GM21529 (cell line): Measurements from ENCODE around the gene ZMIZ1.

Experiments used
- ATAC-seq: cut with Tn5 transposase; IDR thresholded peaks from one replicate; pipeline ENCODE4 v1.9.1; 2021; ENCODE audit not compliant: unreplicated experiment

The ZMIZ1 gene

DNA sequence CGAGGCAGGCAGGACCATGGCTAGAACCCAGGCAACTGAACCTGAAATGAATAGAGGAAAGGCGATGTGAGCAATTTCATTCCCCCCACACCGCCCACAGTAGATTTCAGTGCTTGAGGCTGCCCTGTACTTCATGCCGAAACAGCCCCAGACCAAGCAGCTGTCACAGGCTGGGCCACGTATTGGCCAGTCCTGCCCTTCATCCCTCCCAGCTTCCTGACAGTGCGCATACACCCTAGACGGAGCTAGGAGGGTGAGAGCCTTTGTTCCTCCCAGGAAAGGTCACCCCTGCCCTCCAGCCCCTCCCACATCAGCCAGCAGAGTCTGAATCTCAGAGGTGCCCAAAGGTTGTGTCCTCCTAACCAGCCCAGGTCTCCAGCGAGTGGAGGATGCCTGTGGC lies 98.8 kb downstream of the ZMIZ1 start:
- ATAC-seq: no peak

DNA sequence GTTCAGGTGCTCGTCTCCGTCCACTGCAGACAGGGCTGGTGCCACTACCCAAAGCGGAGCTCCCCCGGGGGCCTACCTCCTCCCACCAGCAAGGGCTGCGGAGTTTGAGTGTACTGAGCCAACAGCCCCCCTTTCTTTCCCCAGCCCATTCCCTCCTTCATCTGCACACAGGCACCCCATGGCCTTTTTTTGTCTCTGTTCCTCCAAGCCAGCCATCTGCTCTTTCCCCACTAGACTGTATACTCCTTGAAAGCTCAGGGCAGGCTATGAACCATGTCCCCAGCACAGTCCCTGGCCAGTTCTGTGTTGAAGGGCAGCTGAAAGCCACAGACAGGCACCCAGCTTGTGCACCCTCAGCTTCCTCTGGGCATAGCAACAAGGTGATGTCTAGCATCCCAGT lies 99.4 kb downstream of the ZMIZ1 start:
- no peak for ATAC-seq

DNA sequence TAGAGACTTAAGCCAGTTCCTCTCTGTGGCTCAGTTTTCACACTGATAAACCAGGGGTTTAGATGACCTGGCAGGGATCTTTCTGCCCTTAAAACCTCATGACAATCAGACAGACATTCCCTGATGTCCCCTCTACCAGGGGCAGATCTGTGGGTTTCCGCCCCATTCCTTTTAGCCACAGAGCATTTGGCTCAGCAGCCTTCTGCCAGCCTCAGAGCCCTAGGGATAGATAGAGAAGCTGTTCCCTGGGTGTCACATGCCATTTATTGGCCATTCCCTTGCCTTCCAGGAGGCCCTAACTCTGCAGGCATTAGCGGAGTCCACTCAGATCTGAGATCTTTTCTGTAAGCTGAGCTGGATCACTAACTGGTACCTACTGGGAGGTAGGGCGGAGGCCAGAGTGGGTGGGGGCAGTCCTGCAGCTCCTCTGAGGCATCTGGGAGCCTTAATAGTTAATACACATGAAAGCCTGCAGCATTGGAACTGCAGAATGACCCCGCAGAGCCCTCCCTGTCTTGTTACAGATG lies 101.5 kb downstream of the ZMIZ1 start:
- no peak for ATAC-seq

DNA sequence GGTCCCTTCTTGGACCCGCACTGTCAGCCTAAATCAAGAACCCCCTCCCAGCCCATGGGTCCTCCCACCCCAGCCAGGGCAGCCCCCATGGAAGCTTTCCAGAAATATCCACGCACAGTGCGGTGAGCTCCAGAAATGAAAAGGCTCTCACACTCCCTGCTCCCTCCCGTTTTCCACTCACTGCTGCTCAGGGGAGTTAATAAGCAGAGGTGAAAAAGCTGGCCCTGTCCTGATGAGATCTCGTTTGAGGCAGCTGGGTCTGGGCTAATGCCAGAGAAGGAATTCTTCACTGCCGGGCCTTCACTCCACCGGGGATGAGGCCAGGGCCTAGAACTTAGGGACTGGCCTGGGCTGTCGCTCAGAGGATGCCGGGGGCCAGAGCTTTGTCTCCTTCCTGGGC lies 102.2 kb downstream of the ZMIZ1 start:
- no peak for ATAC-seq

DNA sequence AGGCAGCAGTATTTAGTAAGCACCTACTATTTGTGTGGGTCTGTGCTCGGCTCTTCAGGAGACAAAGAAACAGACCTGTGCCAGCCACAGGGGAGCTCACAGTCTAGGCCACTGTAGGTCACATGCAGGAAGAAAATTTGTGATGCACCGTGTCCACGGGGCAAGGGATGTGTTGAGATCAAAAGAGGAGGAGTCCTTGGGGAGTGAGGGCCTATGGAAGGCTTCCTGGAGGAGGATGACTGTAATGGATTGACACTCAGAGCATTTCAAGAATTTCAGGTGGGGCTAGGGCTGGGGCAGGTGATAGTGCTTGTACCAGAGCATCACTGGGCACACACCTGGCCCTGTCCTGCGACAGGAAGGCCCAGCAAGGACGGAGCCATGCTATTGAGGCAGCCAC lies 102.7 kb downstream of the ZMIZ1 start:
- no peak for ATAC-seq

DNA sequence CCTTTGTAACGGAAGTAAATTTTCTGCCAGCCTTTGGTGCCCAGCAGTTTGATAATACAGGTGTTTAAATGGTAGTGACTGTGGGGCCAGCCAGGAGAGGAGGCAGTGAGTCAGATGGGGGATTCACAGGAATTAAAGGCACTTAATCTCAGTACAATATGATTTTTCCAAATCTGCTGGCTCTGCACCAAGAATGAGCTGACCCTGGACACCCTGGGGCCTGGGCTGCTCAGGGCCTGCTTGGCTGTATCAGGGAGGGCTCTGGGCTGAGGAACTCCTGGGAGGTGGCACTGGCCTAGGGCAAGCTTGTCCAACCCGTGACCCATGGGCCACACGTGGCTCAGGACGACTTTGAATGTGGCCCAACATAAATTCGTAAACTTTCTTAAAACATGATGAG lies 104.1 kb downstream of the ZMIZ1 start:
- ATAC-seq: no peak

DNA sequence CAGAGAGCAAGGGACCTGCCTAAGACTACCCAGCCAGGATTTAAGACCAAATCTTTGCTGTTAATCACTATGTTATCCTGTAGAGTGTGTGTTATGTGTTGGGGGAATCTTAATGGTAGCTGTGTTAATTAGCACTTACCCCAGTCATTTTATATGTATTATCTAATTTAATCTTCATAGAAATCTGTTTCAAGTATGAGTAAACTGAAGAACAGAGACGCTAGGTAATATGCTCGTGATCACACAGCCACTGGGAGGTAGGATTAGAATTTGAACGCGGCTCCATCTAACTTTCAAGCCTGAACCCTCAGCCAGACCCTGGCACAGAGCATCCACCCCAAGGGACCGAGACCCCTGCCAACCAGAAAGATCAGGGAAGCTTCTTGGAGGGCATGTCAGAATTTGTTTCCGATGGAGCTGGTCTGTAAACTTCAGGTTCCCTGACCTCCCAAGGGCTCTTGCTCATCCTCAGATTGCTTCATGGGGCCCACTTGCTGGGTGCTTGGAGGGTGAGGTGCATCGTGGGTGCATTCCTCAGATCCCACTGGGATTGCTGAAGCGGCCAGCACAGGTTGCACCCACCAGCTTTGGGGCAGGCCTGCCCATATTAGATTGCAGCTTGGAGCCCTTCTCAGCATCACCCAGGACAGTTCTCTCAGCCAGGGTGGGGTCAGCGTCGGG lies 105.0 kb downstream of the ZMIZ1 start:
- no peak for ATAC-seq

DNA sequence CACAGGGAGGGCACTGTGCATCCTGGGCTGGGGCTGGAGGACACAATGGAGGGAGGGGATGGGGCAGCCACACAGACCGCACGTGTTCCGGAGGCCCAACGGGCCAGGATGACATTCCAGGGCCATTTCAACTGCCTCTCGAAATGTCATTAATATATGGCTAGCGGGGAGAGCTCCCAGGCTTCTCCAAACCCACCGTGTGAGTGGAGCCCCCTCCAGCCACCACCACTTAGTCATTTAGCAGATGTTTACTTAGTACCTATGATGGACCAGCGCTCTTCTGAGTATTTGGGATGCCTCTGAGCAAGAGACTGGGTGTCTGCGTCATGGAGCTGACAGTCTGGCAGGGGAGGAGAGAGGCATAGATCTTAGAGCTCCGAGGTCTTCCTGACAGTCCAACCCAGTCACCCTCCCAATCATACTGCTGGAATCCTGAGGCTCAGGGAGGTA lies 107.3 kb downstream of the ZMIZ1 start:
- no peak for ATAC-seq

DNA sequence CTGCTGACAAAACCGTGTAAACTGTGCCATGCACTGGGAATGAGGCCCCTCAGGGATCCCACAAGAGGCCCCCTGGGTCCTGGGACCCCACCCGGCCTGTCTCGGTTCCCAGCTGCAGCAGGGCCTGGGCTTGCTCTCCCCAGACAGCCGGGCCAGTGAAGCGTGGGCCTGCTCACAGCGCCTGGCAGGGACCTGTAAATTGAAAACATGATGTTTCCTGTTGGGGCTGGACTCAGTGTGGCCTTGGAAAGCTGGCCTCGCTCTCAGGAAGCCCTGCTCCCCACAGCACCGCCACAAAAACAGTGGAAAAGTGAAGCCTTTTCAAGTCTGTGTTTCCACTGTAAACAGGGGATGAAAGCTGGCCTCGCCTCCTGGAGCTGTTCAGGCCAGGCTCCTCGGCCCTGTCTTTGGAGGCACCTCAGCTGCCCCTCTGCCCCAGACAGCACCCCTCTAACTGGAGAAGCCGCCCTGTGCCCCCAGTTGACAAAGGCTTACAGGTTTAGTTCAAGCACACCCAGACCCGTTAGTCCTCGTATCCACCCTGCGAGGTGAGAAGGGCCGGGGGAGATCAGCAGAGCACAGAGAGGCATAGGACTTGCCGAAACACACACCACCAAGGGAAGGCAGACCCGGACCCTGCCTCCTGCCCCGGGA lies 108.3 kb downstream of the ZMIZ1 start:
- no peak for ATAC-seq

DNA sequence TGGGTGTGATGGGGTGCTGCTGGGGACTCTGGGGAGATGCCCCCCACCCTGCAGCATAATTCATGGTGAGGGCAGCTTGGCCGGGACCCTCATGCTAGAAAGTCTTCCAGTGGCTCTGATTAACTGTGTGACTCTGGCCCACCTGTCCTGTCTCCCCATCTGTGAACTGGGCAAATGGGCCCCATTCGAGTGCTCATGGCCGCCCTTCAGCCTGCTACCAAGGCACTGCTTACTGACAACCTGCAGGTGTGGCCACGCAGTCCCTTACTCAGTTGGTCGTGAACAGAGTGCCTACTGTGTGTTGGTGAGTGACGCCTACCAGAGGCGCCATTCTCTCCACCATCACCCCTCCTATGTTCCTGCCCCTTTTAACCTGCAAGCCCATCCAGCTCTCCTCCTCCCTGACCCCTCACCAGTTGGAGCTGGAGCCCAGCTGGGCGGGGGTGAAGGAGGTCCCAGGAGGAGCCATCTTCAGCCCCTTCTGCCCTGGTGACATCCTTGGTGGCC lies 109.4 kb downstream of the ZMIZ1 start:
- no peak for ATAC-seq

DNA sequence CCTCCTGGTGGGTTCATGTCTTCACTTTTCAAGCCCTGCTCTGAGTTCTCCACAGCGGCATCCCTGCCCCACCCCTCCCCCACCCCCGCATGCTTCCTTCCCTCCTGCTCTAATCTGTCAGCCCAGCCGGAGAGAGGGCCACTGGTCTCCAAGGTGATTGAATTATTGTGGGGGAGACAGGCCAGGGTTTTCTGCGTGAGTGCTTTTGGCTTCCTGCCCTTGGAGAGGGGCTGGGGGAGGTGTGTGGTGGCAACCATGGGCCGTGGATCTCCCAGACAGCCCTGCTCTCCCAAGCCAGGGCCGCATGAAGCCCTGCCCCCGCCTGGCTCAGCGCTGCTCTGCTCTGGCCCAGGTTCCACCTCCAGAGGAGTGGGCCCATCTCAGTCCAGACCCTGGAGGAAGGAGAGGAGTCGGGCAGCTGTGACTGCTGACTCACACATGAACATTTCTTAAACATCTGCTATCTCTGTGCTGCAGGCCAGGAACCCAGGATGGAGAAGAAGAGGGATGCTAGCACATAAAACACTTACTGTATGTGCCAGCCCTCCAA lies 109.9 kb downstream of the ZMIZ1 start:
- no peak for ATAC-seq

DNA sequence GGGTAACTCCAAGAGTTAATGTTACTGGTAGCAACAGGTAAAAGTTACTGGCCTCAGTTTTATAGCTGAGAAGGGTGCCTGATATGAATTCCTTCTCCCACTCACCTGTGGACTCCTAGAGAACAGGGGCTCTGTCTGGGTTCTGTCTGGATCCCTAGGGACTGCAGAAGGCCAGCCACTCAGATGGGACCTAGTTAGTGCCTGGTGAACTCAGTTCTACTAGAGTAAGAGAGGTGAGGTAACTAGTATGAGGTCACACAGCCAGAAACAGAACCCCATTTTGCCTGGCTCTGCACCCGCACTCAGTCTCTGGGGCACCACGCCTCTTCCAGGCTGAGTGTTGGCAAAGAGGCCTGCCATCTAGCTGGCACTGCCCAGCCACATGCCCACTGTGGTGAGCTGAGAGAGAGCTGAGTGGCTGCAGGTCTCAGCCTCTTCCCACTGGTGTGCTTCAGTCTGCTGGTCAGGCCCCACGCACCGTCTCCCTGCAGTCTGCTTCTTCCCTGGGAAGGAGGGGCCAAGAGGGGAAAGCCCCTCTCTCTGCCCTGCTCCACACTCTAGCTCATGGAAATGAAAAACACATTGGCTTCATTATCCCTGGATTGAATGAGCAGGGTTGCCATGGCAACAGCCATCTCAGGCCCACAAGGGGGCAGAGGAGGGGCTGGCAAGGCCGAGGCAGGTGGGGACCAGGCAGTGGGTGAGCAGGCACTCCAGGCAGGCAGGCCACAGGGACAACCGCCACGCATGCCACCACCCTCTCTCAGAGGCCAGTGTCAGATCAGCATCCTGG lies 110.6 kb downstream of the ZMIZ1 start:
- no peak for ATAC-seq

DNA sequence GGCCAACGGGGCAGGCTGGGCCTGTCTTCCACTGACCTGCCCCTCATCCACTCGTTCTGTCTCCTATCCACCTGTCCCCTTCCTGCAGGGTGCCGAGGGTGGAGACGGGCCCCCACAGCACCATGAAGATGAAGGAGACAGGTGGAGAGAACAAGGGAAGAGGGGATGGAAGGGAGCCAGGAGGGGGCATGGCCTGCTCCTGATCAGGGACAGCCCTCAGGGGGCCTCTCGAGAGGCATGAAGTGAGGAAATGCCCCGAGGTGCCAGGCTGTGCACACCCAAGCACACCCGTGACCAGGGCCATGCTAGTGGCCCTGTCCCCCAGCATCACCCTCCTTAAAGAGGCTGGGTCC lies 111.2 kb downstream of the ZMIZ1 start:
- ATAC-seq: no peak

DNA sequence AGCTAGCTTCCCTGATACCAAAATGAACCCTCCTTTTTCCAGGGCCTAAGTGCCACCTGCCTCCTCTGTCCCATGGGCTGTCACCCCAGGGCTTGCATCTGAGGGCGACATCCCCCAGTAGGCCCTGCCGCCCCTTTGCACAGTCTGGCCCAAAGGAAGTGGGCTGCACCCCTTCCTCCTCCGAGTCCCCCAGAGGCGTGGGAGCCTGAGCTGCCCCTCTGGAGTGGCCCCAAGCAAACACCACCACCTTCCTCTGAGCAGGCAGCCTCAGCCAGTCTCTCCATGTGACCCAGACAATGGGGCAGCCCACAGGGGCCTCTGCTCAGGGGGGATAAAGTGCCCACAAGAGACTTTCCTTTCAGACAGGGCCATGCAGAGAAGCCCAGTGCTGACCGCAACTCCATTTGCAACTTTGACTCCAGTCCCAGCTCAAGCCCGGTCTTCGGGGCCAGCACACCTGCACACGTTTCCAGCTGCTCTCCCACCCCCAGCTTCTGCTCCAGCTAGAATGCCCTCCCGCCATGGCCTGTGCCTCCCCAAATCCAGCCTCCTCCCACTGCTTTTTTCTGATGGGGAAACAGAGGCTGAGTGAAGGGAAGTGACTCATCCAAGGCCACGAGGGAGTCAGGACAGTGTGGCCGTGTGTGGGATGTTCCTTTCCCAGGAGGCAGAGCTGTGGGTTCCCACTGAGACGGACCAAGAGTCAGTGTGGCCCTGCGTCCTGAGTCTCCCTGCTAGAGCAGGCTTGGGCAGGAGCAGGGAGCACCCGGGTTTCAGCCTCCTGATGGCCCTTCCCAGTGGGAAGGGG lies 111.9 kb downstream of the ZMIZ1 start:
- no peak for ATAC-seq

DNA sequence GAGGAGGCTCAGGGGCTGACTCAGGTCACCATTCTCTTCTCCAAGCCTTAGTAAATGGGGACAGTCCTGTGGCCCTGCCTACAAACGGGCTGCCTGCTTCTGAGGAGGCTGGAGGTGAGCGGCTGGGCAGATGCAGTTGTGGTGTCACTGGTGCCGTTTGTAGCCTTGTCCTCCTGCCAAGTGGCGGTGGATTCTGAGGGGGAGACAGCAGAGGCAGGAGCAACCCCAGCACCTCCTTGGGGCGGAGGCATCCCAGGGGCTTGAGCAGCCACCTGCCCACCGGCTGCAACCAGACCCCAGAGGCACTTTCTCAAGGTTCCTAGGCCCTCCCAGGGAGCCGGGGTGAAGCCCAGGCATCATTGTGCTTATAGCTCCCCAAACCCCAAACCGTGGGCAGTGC lies 112.5 kb downstream of the ZMIZ1 start:
- ATAC-seq: no peak

DNA sequence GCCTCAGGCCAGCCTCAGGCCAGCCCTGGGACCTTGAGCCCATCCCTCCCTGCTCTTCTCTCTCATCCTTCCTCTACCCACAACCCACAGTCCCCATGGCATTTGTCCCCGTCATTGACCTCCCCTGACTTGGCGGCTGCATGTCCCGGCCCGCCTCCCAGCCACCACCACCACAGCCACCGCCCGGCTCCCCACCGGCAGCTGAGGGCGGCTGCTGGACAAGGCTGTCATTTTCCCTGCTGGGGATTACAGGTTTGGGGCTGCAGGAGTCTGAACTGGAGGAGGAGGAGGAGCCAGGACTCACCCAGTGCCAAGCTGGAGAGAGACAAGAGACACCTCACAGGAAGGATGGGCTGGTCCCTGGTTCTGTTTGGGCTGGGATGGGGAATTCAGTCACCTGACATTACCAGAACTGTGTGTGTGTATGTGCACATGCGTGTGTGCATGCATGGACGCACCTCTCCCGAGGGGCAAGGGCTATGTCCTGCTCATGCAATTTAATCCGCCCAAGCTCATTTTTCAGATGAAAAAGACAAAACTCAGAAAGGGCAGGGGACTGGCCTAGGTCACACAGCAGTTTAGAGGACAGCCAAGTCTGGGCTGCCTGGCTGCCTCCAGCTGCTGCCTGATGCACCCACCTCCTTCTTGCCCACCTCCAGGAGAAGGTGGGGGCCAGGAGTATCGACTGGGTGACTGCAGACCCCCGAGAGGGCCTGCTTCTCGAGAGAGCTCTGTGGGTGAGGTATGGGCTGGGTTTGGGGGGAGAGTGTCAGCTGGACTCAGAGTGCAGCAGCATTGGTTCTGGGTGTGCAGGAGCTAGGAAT lies 113.1 kb downstream of the ZMIZ1 start:
- ATAC-seq: no peak

DNA sequence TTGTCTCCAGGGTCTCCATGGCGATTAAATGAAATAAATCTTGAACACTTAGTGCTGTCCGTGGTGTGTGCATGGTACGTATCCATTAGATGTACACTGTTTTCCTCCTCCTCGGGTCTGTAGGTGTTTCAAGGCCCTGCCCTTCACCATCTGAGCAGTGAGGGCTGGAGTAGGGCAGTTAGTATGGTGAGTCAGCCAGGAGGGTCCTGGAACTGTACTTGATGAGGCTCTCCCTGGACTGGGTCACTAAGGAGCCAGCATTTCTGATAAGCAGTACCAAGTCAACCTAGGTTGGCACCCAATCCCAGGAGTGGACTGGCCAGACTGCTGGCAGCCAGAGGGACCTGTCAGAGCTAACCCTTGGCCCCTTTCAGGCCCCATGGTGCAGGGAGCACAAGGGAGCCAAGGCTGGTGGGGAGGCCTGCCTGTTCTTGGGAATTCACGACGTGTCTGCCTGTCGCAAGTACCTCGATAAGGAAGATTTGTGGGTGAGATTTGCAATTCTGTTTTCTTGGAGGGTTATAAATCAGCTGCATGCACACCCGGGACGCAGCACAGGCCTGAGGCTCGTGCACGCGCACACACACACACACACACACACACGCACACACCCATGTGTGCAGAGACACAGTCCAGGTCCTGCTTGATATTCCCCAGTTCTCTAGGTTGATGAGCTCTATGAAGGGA lies 114.2 kb downstream of the ZMIZ1 start:
- no peak for ATAC-seq

DNA sequence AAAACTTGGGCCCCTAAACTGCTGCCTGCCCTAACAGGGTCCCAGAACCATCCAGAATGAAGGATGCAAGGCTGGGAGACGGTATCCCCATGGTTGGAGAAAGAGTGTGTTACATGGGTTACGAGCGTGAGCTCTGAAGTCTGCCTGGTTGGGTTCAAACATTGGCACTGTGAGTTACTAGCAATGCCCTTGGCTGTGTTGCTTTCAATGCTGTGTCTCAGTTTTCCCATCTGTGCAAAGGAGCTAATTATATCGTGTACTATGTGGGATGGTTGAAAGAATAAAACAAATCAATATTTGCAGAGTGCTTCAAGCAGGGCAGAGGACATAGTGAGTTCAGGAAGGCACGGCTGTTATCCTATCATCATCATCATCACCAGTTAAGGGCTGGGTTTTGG lies 114.7 kb downstream of the ZMIZ1 start:
- ATAC-seq: no peak

DNA sequence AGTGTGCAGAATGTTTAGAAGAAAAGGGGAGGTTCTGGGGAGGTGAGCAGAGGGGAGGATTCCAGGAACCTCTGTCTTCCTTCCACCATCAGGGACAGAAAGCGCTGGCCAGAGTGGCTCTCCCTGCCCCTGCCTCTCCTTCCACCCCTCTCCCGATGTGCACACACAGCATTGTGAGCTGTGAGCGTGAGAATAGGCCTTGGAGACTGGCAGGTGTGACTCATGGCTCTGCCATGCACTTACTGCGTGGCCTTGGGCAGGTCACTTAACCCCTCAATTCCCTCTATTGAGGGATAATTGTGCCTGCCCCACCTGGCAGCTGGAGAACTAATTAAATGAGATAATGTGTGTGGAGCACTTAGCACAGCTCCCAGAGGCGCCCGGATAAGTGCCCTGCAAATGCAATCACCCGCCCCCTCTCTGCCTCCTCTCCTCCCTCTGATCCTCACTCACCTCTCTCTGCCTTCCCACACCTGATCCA lies 115.4 kb downstream of the ZMIZ1 start:
- ATAC-seq: no peak
